Cerebellar nuclear complex (tissue), 1 donor: ENCODE data around the gene CRELD2.

Experiments
- DNase-seq, 2 experiments: peaks; one replicate each; lab custom pipeline; 2025; lab: John Stamatoyannopoulos, UW

Gene CRELD2

DNA sequence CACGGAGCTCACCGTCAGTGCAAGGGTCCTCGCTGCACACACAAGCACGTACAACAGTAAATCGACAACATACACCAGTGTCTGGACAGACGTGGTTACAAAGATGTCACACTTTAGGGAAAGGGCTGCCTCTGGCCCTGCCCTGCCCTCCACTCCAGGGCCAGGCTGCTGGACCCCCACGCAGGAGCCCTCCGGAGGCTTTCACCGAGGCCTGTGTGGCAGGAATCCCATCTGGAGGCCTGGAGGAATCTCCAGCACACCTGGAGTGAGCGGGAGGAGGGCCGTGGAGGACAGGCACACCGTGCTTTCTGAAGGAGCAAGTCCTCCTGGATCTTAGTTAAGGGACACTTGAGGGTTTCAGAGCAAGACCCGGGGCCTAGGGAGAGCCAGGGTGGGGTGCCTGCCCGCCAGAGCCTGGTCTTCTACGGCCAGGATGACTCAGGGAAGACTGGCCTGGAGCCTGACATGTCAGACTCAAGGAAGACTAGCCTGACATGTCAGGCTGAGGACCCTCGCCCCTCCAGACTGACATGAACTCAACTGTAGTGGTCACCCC lies 40.0 kb downstream of the CRELD2 start:
- no peak for DNase-seq

DNA sequence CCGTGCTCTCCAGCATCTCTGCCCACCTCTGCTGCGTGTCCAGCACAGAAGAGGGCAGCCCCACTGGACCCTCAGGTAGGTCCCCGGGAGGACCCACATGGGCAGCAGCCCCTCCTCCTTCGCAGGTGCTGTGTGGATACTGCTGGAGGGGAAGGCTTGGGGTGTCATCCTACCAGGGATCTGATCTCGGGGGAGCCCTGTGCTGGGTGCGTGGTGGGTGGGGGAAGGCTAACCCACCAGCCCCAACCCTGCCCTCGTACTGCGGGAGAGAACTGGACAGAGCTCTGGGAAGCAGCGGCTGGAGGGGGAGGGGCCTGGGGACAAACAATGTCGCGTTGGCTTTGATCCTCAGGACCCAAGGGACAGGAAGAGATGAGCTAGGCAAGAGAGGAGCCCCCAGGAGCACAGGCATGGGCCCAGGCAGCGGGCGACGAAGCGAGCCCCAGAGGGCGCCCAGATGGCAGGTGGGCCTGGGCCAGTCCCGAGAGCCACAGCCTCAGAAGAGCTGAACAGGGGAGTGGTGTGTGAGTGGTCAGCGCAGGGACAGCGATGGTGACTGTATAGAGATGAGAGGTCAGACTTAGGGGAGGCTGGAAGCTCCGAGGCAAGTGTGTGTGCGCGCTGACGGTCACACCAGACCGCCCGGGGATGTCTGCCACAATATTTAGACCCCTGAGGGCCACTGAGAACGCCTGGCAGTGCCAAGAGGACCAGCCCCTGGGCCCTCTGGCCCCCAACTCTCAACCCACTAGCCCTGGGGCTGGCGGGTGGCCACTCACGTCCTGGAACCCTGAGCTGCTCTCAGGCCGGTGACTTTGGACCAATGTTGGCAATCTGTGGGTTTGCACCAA lies 40.7 kb downstream of the CRELD2 start:
- DNase-seq: no peak

DNA sequence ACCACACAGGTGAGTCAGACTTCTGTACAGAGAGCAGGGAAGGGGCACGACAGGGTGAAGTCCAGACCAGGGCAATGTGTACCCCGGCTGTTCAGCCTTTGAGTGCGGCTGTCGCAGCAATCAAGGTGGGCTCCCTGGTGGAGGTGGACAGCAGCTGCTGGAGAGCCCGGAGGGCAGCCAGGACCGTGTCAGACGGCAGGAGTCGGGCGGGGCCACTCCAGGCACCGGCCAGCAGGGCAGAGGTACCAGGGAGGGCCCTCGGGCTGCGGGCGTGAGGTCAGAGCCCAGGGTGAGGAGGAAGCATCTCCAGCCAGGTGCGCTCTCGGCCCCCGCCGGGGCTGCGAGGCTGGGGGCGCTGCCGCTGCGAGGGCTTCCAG lies 41.3 kb downstream of the CRELD2 start:
- DNase-seq: no peak

DNA sequence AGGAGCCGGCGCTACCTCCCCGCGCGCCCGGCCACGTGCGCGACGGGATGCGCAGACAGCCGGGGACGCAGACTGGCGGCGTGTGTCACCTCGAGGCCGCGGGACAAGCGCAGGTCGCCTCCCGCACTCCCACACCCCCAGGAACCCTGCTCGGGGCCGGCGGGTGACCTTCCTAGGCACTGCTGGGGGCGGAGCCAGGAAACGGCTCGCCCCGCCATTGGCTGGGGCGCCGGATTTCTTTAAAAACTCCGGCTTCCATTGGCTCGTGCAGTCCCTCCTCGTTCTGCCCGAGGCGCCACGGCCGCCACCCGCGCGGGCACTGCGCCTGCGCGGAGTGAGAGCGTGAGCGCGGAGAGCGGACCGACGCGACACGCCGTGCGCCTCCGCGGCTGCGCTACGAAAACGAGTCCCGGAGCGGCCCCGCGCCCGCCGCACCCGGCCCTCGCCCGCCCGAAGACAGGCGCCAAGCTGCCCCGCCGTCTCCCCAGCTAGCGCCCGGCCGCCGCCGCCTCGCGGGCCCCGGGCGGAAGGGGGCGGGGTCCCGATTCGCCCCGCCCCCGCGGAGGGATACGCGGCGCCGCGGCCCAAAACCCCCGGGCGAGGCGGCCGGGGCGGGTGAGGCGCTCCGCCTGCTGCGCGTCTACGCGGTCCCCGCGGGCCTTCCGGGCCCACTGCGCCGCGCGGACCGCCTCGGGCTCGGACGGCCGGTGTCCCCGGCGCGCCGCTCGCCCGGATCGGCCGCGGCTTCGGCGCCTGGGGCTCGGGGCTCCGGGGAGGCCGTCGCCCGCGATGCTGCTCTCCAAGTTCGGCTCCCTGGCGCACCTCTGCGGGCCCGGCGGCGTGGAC lies 41.9 kb downstream of the CRELD2 start, which contains the start of gene PIM3:
TSS of gene PIM3 (plus strand) at position 614 of the 846 bp plus-strand sequence. CDS start at position 790, 176 bp downstream.
- DNase-seq: peak; percentile 29 to 62

DNA sequence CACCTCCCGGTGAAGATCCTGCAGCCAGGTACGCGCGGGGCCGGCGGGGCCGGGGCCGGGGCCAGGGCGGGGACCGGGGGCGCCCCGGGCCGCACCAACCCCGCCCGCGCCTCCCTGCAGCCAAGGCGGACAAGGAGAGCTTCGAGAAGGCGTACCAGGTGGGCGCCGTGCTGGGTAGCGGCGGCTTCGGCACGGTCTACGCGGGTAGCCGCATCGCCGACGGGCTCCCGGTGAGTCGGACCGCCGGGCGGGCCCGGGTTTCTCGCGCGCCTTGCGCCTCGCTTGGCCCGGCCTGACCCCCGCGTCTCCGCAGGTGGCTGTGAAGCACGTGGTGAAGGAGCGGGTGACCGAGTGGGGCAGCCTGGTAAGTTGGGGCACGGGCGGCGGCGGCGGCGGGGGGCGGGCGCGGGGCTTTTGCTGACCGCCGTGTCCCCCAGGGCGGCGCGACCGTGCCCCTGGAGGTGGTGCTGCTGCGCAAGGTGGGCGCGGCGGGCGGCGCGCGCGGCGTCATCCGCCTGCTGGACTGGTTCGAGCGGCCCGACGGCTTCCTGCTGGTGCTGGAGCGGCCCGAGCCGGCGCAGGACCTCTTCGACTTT lies 42.7 kb downstream of the CRELD2 start:
- no peak for DNase-seq

DNA sequence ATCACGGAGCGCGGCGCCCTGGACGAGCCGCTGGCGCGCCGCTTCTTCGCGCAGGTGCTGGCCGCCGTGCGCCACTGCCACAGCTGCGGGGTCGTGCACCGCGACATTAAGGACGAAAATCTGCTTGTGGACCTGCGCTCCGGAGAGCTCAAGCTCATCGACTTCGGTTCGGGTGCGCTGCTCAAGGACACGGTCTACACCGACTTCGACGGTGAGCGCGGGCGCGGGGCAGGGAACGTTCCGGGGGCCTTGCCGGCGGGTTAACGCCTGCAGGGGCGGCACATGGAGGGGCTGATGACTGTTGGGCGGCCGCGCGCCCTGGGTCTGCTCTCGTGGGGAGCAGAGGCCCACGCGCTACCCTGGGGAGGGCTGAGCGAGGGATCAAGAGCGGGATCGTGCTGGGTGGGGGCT lies 43.2 kb downstream of the CRELD2 start:
- no peak for DNase-seq

DNA sequence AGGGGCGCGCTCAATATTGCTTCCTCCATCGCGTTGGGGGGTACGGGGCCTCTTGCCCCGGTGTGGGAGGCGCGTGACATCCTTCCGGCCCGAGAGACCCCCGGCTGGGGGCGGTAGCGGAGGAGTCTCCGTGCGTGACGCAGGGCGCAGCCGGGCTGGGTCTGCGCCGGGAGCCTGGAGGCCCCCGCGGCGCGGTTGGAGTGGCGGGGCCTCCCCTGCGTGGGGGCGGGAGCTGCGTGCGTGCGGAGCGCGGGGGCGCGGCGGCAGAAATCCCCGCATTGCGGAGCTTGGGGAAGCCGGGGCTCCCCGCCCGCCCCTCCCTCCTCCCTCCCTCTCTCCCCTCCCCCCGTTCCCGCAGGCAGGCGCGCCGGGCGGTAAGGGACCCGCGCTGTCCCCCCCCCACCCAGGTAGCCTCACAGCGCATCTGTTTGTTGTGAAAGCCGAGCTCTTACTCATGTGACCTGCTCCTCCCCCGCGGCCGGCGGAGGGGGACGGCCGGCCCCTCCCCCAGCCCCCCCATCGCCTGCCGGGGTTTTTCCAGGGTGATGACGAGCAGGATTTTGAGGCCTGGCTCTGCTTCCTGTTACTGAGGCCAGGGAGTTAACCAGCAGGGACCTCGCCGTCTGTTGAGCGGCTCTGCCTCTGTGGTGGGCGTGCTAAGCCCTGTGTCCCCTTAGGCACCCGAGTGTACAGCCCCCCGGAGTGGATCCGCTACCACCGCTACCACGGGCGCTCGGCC lies 43.7 kb downstream of the CRELD2 start:
- DNase-seq: peak in 1 of 2 experiments; percentile 25

DNA sequence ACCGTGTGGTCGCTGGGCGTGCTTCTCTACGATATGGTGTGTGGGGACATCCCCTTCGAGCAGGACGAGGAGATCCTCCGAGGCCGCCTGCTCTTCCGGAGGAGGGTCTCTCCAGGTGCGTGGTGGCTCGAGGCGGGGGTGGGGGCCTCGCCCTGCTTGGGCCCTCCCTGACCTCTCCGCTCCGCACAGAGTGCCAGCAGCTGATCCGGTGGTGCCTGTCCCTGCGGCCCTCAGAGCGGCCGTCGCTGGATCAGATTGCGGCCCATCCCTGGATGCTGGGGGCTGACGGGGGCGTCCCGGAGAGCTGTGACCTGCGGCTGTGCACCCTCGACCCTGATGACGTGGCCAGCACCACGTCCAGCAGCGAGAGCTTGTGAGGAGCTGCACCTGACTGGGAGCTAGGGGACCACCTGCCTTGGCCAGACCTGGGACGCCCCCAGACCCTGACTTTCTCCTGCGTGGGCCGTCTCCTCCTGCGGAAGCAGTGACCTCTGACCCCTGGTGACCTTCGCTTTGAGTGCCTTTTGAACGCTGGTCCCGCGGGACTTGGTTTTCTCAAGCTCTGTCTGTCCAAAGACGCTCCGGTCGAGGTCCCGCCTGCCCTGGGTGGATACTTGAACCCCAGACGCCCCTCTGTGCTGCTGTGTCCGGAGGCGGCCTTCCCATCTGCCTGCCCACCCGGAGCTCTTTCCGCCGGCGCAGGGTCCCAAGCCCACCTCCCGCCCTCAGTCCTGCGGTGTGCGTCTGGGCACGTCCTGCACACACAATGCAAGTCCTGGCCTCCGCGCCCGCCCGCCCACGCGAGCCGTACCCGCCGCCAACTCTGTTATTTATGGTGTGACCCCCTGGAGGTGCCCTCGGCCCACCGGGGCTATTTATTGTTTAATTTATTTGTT lies 44.6 kb downstream of the CRELD2 start:
- DNase-seq: no peak

DNA sequence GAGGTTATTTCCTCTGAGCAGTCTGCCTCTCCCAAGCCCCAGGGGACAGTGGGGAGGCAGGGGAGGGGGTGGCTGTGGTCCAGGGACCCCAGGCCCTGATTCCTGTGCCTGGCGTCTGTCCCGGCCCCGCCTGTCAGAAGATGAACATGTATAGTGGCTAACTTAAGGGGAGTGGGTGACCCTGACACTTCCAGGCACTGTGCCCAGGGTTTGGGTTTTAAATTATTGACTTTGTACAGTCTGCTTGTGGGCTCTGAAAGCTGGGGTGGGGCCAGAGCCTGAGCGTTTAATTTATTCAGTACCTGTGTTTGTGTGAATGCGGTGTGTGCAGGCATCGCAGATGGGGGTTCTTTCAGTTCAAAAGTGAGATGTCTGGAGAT lies 45.2 kb downstream of the CRELD2 start:
- DNase-seq: no peak

DNA sequence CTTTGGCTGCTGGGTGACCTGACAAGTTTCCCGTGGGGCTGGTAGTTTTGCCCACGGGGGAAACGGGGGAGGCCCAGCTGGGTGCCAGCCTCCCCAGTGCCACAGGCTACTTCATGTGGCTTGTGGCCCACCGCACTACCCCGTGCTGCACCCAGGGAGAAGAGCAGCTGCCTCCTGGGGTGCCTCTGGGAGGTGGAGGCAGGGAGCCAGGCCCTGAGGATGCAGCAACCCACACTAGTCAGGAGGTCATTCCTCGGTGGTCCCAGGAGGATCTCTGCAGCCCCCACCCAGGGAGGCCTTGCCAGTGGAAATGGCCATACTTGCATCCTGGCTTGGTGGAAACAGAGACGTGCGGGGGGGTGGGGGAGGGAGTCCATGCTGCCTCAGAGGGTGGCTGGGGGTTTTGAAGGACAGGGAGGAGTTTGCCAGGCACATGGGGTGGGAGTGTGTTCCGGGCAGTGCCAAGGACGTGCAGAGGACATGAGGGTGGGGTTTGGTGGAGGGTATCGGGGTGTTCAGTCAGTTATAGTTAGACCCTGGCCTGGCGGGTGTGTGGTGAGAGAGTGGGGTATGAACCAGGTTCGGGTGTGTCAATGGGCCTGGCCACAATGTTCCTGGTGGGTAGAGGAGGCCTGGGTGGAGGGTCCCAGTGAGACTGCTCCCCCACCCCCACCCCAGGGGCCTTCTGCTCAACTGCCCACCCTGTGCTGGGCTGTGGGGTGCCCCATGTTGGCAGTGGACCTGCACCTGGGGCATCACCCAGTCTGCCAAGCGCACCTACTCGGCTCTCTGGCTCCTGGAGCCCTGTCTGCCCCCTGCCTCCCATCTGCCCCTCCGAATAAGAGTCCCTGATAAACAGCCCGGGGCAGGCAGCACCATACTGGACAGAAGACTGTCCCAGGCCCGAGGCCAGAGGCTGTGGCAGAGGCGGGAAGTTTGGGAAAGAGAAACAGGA lies 46.0 kb downstream of the CRELD2 start:
- DNase-seq: no peak

DNA sequence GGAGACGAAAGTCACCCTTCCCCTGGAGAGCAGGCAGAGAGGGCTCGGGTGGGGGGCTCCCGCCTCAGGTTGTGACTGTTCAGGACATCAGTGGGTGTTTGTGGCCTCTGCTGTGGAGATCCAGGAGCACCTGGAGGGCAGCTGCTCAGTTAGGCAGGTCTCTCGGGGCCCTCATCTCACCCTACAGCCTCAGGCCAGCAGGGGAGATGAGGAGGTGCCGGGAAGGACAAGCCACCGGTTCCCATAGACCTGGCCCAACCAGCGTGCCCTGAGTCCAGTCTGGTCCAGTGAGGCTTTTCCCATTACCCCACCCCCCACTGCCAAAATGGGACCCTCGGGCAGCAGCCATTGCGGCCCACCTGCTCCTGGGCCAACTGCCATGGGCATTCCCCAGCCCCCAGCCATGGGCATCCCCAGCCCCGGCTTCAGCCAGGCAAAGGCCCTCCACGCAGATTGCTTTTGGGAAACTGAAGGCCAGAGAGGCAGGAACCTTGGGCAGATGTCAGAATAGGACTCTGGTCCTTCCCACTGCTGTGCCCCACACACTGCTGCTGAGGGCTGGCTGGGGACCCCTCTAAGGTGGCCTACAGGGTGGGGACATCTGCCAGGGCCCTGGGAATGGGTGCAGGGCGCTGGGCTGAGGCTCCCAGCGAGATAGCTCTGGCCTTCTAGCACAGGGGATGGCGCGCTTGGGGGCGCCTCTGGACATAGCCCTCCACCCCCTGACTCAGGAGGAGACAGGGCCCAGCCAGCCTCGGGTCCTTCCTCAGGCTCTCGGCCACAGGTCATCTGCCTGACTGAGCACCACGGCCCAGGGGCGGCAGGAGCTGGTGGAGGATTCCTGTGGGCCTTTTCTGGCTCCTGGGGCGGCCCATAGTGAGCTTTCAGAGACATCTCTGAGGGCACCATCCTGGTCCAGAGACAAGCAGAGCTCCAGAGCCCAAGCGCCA lies 46.9 kb downstream of the CRELD2 start:
- no peak for DNase-seq

DNA sequence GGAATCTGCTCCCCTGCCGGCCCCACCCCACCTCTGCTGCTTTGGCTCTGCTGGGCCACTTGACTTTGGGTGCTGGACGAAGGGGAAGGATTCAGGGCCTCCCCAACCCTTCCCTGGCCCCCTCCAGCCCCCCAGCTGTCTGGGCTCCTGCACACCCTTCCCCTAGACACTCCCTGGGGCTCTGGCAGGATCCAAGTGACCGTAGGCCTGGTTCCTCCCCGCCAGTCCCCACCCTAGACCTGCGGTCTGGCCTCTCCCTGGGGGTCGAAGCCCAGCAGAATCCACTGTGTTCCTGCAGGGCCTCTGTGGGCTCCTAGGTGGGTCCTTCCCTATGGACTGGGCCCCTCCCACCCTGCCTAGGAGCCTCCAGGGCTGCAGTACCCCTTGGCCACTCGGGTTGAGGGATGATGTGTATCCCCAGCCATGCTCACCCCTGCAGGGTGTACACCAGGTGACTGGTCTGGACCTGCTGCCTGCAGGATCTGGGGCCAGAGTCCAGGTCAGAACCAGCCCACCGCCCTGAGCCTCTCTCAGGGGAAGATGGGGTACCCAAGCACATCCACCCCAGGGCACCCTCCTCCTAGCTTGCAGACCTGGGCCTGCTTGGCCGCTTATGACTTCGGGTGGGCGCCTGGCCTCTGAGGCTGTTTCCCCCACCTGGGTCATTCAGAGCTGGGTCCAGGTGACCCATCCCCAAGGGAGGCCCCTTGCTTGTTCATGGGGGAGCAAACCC lies 47.8 kb downstream of the CRELD2 start:
- no peak for DNase-seq

DNA sequence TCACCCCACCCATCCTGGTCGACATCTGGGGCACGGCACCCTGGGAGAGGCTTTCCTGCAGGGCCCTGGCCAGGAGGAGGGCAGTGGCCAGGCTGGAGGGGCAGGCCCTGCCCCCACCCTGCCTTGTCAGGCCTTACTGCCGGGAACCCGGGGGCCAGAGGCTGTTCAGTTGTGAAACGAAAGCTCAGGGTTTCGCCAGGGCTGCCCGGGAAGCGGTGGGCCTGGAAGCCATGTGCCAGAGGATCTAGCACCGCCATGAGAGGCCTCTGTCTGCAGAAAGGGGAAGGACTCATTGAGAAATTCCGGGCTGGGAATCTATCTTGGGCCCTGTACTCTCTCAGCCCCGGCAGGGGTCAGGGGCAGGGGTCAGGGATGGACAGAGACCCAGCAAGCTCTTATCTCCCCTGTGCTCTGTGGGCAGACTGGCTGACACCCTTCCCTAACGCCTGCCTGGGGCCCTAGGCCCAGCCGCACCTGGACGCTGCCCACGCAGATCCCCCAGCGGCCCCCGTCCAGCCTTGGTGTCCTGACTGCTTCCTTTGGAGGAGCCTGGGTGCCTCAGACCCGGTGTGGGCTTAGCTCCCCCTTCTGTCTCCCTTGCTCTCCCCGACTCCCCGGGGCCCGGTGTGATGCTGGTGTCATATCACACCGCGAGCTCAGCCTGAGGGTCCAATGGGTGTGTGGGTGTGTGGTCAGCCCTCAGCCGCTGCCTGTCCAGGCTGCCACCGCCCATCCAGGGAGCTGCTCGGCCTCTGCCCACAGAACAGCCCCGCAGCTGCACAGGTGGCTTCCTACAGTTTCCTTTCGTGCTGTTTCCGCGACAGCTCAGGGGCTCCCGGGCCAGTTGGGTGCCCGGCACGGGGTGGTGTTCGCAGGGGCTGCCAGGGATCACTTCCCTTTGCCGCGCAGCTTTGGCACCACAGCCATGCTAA lies 48.6 kb downstream of the CRELD2 start:
- DNase-seq: no peak

DNA sequence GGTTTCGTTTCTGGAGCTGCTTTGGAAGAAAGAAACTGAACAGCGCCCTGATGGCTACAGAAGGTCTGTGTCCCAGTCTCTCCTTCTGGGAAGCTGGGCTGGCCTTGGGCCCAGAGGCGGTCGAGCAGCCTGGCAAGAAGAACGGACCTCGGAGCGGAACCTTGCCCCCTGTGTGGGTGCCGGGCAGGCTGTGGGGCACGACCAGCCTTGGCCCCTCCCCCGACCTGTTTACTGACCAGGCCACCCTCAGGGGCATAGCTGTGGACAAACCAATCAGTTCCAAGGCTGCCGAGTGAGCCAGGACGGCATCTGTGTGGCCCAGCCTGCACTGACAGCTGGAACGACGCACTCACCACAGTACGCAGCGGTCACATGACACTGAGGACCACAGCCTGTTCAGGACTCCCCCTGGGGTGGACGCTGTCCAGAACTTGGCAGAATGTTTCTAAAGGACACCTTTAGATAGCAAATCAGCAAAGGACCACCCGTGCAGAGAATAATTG lies 49.3 kb downstream of the CRELD2 start:
- no peak for DNase-seq

DNA sequence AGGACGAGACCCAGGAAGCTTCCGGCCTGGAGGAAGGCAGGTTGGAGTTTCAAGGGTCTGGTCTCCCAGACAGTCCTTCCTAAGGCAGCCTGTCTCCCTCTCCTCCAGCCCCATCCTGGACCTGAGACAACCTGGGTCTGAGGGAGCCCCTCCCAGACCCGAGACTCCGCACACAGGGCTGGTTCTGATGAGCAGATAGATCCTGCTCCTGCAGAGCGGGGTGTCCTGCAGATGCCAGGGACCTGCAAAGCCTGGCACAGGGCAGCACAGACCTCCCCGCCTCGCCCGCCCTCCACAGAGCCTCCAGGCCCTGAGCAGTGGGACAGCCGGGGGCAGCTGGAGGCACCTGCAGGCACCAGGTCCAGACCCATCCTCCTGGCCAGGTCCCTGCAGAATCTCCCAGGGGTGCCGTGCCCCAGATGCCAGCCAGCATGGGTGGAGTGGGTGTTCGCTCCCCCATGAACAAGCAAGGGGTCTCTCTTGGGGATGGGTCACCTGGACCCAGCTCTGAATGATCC lies 49.9 kb downstream of the CRELD2 start:
- DNase-seq: no peak
